Colonic mucosa (tissue), 4 donors: Measurements from ENCODE around the gene POSTN. TPM values are rescaled to one million over a fixed set of nuclear protein-coding genes. Genes with fewer than 3 reads are reported as not detected.

Experiments
- DNase-seq: peaks from one replicate; pipeline ENCODE4 v3.0.0-alpha.2; 2020
- H3K27ac ChIP-seq: fragments of 200-600 bp; one replicate; pipeline ENCODE4 v1.8.0; 2021
- H3K27me3 ChIP-seq: fragments of 200-600 bp; one replicate; pipeline ENCODE4 v1.8.0; 2021
- H3K36me3 ChIP-seq: fragments of 200-600 bp; one replicate; pipeline ENCODE4 v1.8.0; 2021
- H3K4me1 ChIP-seq: fragments of 200-600 bp; one replicate; pipeline ENCODE4 v1.8.0; 2021; ENCODE audit warnings: mild to moderate bottlenecking
- H3K4me3 ChIP-seq: fragments of 200-600 bp; one replicate; pipeline ENCODE4 v1.8.0; 2021
- H3K9ac ChIP-seq, 2 donors: one replicate each; pipeline ENCODE4 v1.7.0; 2013; ENCODE audit warnings: control low read depth in 2 of 2, low read depth in 2 of 2, low read length in 2 of 2
- H3K9me3 ChIP-seq: fragments of 200-600 bp; one replicate; pipeline ENCODE4 v1.8.0; 2021
- intact Hi-C: fragments of 100-400 bp; cut with DNase I; formaldehyde crosslinking; loops from one replicate; pipeline ENCODE4 v1.14.1; 2022
- total RNA-seq, 2 donors: library from RNA; stranded (reverse); fragmentation: NEBNext Ultra II Directional in 1 of 2; extraction: Animal tissue kit (Norgen Biotek cat#: 25700) in 1 of 2; gene quantifications; one replicate each; pipeline ENCODE4 v1.2.1, GENCODE V29; 2021
- TF ChIP-seq, protein P1 (sequence below): fragments of 200-600 bp; IDR thresholded peaks from one replicate; pipeline ENCODE4 v1.8.0; 2022; ENCODE audit warnings: antibody characterized with exemption, mild to moderate bottlenecking
- donor health status: healthy.
- donor health status: DM: no; HTN: no; CAD: no.
- donor health status: DM: no; HTN: no; CAD: no.

The POSTN gene
- total RNA-seq, 2 donors from 2014 or later: 20.6 to 40.3 TPM

DNA sequence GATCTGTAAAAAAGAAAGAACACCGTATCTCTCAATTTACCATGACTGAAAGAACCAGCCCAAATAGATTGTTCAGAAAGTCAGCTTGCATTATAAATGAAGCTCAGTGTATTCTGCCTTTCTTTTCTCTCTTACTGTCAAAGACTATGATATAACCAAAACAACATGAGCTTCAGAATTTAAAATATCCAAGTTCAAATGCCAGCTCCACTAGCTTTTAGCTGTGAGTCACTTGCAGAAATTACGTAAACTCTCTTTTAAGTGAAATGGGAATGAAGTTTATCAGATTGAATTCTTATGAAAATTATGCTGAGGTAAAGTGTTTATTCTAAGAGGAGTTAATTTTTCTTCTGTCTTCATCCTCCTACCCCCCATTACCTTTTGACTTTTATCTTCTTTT is 20.0 kb upstream of the POSTN start:
- no peak overlapping the region for H3K9ac ChIP-seq
- no peak overlapping the region for H3K27ac ChIP-seq
- H3K36me3 ChIP-seq: no peaks in the 10 kb centered on the region
- TF ChIP-seq, protein P1, sequence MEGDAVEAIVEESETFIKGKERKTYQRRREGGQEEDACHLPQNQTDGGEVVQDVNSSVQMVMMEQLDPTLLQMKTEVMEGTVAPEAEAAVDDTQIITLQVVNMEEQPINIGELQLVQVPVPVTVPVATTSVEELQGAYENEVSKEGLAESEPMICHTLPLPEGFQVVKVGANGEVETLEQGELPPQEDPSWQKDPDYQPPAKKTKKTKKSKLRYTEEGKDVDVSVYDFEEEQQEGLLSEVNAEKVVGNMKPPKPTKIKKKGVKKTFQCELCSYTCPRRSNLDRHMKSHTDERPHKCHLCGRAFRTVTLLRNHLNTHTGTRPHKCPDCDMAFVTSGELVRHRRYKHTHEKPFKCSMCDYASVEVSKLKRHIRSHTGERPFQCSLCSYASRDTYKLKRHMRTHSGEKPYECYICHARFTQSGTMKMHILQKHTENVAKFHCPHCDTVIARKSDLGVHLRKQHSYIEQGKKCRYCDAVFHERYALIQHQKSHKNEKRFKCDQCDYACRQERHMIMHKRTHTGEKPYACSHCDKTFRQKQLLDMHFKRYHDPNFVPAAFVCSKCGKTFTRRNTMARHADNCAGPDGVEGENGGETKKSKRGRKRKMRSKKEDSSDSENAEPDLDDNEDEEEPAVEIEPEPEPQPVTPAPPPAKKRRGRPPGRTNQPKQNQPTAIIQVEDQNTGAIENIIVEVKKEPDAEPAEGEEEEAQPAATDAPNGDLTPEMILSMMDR: no peak
- H3K4me1 ChIP-seq: no peaks in the 10 kb centered on the region
- H3K4me3 ChIP-seq: no peak overlapping the region
- no peak for DNase-seq
- intact Hi-C loops: no loop called here
- no peaks in the 10 kb centered on the region for H3K27me3 ChIP-seq
- no peaks in the 10 kb centered on the region for H3K9me3 ChIP-seq

DNA sequence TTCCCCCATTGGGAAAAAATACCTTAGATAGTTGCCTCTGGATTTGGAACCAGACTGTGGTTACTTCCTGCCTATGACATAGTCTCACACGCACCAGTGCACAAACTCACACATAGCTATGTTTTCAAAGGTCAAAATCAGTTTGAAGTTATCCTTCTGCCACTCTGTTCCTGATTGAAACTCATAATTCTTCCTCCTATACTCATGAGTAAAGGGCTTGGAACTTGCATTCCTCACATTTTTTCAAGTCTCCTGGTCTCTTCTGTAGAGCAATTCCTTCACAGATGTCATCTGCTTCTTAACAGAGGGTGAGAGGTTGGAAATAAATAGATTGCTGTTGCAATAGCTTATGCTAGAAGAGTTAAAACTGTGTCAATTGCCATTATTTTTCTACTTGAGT is 18.6 kb upstream of the POSTN start:
- H3K4me3 ChIP-seq: no peak overlapping the region
- no peaks in the 10 kb centered on the region for H3K36me3 ChIP-seq
- no peak for DNase-seq
- TF ChIP-seq, protein P1: no peak
- no peak overlapping the region for H3K27ac ChIP-seq
- H3K9ac ChIP-seq: no peak overlapping the region
- H3K27me3 ChIP-seq: no peaks in the 10 kb centered on the region
- no peaks in the 10 kb centered on the region for H3K4me1 ChIP-seq
- intact Hi-C loops: no loop called here
- H3K9me3 ChIP-seq: no peaks in the 10 kb centered on the region

DNA sequence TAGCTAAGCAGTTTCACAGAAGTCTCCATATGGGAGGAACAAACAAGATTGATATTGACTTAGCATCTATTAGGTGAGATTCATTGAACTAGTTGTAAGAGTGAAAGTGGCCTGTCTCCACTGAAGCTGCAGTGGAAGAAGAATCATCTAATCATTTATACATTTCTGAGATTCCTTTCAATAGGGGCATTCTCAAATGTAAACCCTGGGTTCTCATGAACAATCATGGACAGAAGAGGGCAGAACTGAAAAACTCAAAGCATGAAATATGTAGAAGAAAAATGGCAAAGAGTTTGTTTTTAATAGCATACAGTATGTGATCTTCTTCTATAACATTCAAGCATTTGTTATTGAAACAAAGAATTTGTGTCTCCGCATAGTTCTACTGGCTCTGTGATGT is 17.6 kb upstream of the POSTN start:
- H3K4me1 ChIP-seq: no peaks in the 10 kb centered on the region
- no peaks in the 10 kb centered on the region for H3K36me3 ChIP-seq
- no peak overlapping the region for H3K9ac ChIP-seq
- intact Hi-C loops: no loop called here
- H3K27me3 ChIP-seq: no peaks in the 10 kb centered on the region
- no peak overlapping the region for H3K4me3 ChIP-seq
- no peaks in the 10 kb centered on the region for H3K9me3 ChIP-seq
- TF ChIP-seq, protein P1: no peak
- H3K27ac ChIP-seq: no peak overlapping the region
- DNase-seq: no peak

DNA sequence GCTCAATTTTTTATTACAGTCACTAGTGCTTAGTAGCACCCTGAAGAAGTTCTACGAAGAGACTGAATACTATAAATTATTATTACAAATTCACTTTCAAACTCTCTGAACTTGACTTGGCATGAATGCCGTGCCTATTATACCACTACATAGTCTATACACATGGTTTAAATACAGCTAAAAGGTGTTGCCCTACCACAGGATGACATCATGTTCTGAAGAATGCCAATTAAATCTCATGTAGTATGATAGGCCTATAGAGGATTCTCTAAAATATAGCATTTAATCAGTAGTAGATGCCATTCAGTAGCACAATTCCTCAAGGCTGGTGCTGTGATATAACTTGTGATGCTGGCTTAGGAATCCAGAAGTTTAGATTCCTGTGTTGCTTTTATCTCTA is 16.7 kb upstream of the POSTN start:
- no peaks in the 10 kb centered on the region for H3K4me1 ChIP-seq
- no peaks in the 10 kb centered on the region for H3K27me3 ChIP-seq
- H3K36me3 ChIP-seq: no peaks in the 10 kb centered on the region
- H3K27ac ChIP-seq: no peak overlapping the region
- no peaks in the 10 kb centered on the region for H3K9me3 ChIP-seq
- TF ChIP-seq, protein P1: no peak
- no peak for DNase-seq
- no peak overlapping the region for H3K4me3 ChIP-seq
- intact Hi-C loops: no loop called here
- no peak overlapping the region for H3K9ac ChIP-seq

DNA sequence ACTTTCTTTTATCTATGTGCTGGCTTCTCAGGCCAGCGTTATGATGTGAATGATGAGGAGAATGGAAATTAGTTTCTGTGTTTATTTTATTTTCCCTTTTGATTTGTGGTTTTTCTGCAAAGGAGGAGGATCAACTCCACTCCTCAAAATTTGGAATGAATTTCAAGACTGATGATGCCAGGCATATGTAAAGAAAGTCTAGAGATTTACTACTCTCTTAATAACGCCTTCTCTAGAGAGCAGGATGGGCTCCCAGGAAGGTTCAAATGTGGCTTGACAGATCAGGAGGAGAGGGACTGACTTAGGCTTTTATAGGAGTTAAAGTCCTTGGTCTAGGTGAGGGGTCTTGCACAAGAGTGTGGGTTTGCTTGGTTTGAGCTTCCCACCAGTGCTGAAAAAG is 15.1 kb upstream of the POSTN start:
- no peaks in the 10 kb centered on the region for H3K36me3 ChIP-seq
- H3K4me1 ChIP-seq: no peaks in the 10 kb centered on the region
- H3K27me3 ChIP-seq: no peaks in the 10 kb centered on the region
- no peaks in the 10 kb centered on the region for H3K9me3 ChIP-seq
- no peak overlapping the region for H3K4me3 ChIP-seq
- H3K27ac ChIP-seq: no peak overlapping the region
- DNase-seq: no peak
- TF ChIP-seq, protein P1: no peak
- intact Hi-C loops: no loop called here
- no peak overlapping the region for H3K9ac ChIP-seq

DNA sequence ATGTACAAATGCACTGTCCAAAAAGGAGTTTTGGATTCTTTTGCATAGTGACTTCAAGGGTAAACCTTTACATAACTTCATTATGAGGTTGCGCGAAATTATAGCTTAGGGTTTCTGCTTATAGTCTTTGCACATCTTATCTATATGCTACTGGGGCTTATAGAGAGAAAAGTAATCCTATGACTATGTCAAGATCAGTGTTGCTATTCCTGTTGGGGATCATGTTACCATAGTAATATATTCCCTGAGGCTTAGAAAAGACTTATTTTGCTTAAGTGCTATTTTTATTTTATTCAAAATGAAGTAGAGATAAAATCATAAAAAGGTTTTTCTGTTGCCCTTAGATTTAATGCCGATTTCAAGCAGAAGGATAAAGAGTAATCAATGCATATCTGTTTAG is 14.7 kb upstream of the POSTN start:
- H3K36me3 ChIP-seq: no peaks in the 10 kb centered on the region
- H3K4me1 ChIP-seq: no peaks in the 10 kb centered on the region
- no peaks in the 10 kb centered on the region for H3K9me3 ChIP-seq
- no peak overlapping the region for H3K27ac ChIP-seq
- no peak overlapping the region for H3K9ac ChIP-seq
- no peak for DNase-seq
- intact Hi-C loops: no loop called here
- no peaks in the 10 kb centered on the region for H3K27me3 ChIP-seq
- H3K4me3 ChIP-seq: no peak overlapping the region
- TF ChIP-seq, protein P1: no peak
